ENCODE data around the gene MLN. TPM values are rescaled to one million over a fixed set of nuclear protein-coding genes. Genes with fewer than 3 reads are reported as not detected.

The MLN gene
- total RNA-seq, 2 experiments from 2014 or later, result not detected

GRCh38 chr6:33751771-33752645, 51.8 kb downstream of the MLN start:
- Mint-ChIP-seq H3K27me3 (peaks cover 6% of the 10 kb centered on the region), H3K9me3 (no peaks in the 10 kb centered on the region), H3K4me3 (no peak overlapping the region), H3K36me3 (no peaks in the 10 kb centered on the region), H3K4me1 (no peaks in the 10 kb centered on the region), H3K27ac (no peak overlapping the region)
- DNase-seq (no peak), ATAC-seq (ENCODE audit: low read depth) (no peak)
- POLR2A ChIA-PET, result no interaction called here

GRCh38 chr6:33750244-33750991, 53.4 kb downstream of the MLN start:
- ATAC-seq (ENCODE audit: low read depth) (no peak), DNase-seq (no peak)
- Mint-ChIP-seq H3K4me1 (no peaks in the 10 kb centered on the region), H3K27ac (no peak overlapping the region), H3K27me3 (peaks cover 2% of the 10 kb centered on the region), H3K9me3 (no peaks in the 10 kb centered on the region), H3K36me3 (no peaks in the 10 kb centered on the region), H3K4me3 (no peak overlapping the region)
- POLR2A ChIA-PET, result no interaction called here

DNA sequence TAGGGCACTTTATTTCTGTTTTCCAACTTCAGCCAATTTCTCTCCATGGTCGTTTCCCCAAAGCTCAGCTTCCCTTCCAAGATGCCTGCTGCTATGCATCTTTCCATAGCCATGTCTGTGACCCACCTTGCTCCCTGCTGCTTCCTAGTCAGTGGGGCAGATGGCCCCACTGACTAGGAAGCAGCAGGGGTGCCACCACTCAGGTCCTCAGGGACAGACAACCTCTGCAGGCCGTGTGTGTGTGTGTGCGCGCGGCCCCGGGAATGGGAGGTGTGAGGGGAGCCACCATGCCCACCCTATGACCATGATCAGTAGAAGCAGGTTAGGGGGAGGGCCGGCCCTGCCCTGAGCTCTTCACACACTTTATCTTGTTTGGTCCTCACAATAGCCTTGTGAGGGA, 54.4 kb downstream of the MLN start:
- Mint-ChIP-seq H3K4me1 (no peaks in the 10 kb centered on the region), H3K4me3 (no peak overlapping the region), H3K36me3 (no peaks in the 10 kb centered on the region), H3K27me3 (peaks cover 2% of the 10 kb centered on the region), H3K27ac (peak overlapping the region; percentile 37), H3K9me3 (no peaks in the 10 kb centered on the region)
- POLR2A ChIA-PET, result no interaction called here
- DNase-seq, result no peak
- no peak for ATAC-seq (ENCODE audit: low read depth)

GRCh38 chr6:33748841-33749240, 55.0 kb downstream of the MLN start:
- Mint-ChIP-seq H3K4me3 (no peak overlapping the region), H3K4me1 (no peaks in the 10 kb centered on the region), H3K27me3 (peaks cover 7% of the 10 kb centered on the region), H3K27ac (no peak overlapping the region), H3K9me3 (no peaks in the 10 kb centered on the region), H3K36me3 (no peaks in the 10 kb centered on the region)
- no peak for ATAC-seq (ENCODE audit: low read depth)
- POLR2A ChIA-PET, result no interaction called here
- no peak for DNase-seq

GRCh38 chr6:33747823-33748222, 56.0 kb downstream of the MLN start:
- Mint-ChIP-seq H3K9me3 (no peaks in the 10 kb centered on the region), H3K4me3 (no peak overlapping the region), H3K27me3 (peaks cover 16% of the 10 kb centered on the region), H3K4me1 (no peaks in the 10 kb centered on the region), H3K36me3 (no peaks in the 10 kb centered on the region), H3K27ac (no peak overlapping the region)
- POLR2A ChIA-PET, result no interaction called here
- ATAC-seq (ENCODE audit: low read depth) (no peak), DNase-seq (no peak)

DNA sequence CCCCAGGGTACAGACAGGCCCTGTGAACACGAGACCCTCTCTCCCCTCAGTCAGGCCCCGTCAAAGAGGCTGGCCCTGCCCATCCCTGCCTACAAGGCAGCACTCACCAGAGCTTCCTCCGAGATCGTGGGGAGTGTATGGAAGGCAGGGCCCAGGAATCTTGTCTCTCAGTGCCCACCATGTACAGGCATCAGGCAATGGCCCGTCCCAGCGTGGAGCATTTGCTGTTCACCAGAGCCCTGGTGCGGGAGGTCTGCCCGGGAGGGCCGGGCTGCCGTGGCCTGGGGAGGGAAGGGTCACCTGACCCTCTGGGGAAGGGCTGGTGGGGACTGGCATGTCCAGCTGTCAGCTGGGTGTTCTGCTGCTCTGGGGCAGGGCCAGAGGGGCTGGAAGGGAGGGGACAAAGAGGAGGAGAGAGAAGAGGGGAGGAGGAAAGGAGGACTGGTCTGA, 57.1 kb downstream of the MLN start, which contains the start of gene IP6K3:
IP6K3 (minus strand) TSS at position 255 of the 450 bp plus-strand sequence. CDS start 11,429 bp downstream, outside the sequence.
- no peak within 1 kb of the TSS for H3K4me3 Mint-ChIP-seq
- no peak for DNase-seq
- H3K9me3 Mint-ChIP-seq, result no peaks in the 10 kb centered on the region
- ATAC-seq (ENCODE audit: low read depth), result no peak
- no peaks in the 10 kb centered on the region for H3K36me3 Mint-ChIP-seq
- POLR2A ChIA-PET, result interaction anchor here (1.2 kb wide), 1 partner anchor 36 kb away, joined by 5 read pairs; the partner anchor contains the start of gene UQCC2
- peaks cover 19% of the 10 kb centered on the region for H3K27me3 Mint-ChIP-seq
- H3K27ac Mint-ChIP-seq, result no peak within 1 kb of the TSS
- H3K4me1 Mint-ChIP-seq, result no peaks in the 10 kb centered on the region

- no peak for DNase-seq
- H3K4me3 Mint-ChIP-seq, result no peak overlapping the region
- POLR2A ChIA-PET, result interaction anchor here (0.6 to 1.2 kb wide), 2 partner anchors 35 to 446 kb away, joined by 5 to 8 read pairs; partner anchors contain the start of gene UQCC2
- H3K9me3 Mint-ChIP-seq, result no peaks in the 10 kb centered on the region
- peaks cover 19% of the 10 kb centered on the region for H3K27me3 Mint-ChIP-seq
- H3K27ac Mint-ChIP-seq, result no peak overlapping the region
- H3K36me3 Mint-ChIP-seq, result no peaks in the 10 kb centered on the region
- ATAC-seq (ENCODE audit: low read depth), result no peak
- no peaks in the 10 kb centered on the region for H3K4me1 Mint-ChIP-seq
Observed at GRCh38 chr6:33746036-33746600, 57.7 kb downstream of the MLN start.

DNA sequence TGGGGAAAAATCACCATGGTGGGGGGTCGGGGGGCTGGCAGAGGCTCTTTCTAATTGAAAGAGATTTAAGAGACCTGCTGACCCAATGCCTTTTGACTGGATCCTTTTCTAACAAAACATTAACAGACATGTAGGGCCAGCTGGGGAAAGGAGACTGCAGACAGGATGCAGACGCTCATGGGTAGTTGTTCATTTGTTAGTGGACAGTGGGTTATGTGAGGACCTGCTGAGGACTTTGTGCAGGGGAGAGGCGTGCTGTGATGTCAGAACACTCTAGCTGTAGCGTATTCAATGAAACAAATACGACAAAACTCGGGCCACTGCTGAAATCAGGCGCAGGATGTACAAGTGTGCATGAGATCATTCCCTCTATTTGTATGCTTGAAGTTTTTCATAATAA, 58.3 kb downstream of the MLN start:
- Mint-ChIP-seq H3K27me3 (peaks cover 19% of the 10 kb centered on the region), H3K4me1 (no peaks in the 10 kb centered on the region), H3K9me3 (no peaks in the 10 kb centered on the region), H3K27ac (no peak overlapping the region), H3K4me3 (no peak overlapping the region), H3K36me3 (no peaks in the 10 kb centered on the region)
- DNase-seq (no peak), ATAC-seq (ENCODE audit: low read depth) (no peak)
- POLR2A ChIA-PET, result interaction anchor here (0.6 to 1.2 kb wide), 2 partner anchors 35 to 446 kb away, joined by 5 to 8 read pairs; partner anchors contain the start of gene UQCC2

DNA sequence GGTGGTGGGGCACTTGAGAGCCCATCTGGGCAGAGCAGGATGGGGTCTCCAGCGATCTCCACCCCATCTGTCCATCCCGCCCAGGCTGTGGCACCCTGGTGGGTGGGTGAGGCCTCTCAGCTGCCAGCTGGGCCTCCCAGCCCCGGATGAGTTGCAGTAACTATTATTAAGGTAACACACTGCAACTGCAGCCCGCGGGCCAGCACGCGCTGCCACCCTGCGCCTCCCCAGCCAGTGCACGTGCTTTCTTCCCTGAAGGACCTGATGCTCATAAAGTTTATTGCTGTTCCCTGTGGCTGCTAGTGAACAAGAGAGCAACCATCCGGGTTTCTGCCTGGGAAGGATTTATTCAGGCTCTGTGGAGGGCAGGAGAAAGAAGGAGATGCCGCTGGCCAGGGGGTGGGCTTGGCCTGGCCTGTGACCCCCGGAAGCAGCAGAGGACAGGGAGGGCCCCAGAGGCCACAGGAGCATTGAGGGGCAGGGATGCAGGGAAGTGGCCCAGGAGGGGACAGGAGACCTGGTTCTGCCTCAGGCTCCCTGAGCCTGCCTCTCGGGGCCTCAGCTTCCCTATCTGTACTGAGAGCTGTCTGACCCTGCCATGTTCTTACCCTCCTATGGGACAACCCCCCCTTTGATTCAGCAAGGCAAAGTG, 58.8 kb downstream of the MLN start:
- H3K27ac Mint-ChIP-seq, result no peak overlapping the region
- H3K4me3 Mint-ChIP-seq, result no peak overlapping the region
- no peaks in the 10 kb centered on the region for H3K9me3 Mint-ChIP-seq
- POLR2A ChIA-PET, result no interaction called here
- no peaks in the 10 kb centered on the region for H3K36me3 Mint-ChIP-seq
- H3K4me1 Mint-ChIP-seq, result no peaks in the 10 kb centered on the region
- peaks cover 19% of the 10 kb centered on the region for H3K27me3 Mint-ChIP-seq
- DNase-seq (no peak), ATAC-seq (ENCODE audit: low read depth) (no peak)

Other genes starting within 250 kb of the MLN start
- 10 to 100 TPM; 48.0 to 48.1 TPM for gene BAK1, start 223.7 kb downstream of the MLN start, total RNA-seq
- 10 to 100 TPM; 61.4 to 61.8 TPM for gene ITPR3, start 182.7 kb downstream of the MLN start, total RNA-seq
- 10 to 100 TPM; 60.9 to 64.0 TPM for gene UQCC2, start 92.3 kb downstream of the MLN start, total RNA-seq
- not detected for gene IP6K3, start 57.1 kb downstream of the MLN start, total RNA-seq
- gene LEMD2, start 14.9 kb downstream of the MLN start, total RNA-seq, result 10 to 100 TPM; 83.9 to 84.7 TPM